LNCaP clone FGC (cell line): Measurements from ENCODE around the gene CXCR4.

ENCODE experiments used
- DNase-seq: peaks from one replicate; pipeline ENCODE4 v3.0.0-alpha.2; 2011; ENCODE audit warnings: low read depth
- H3K4me3 ChIP-seq: 2 replicates; pipeline ENCODE4 v1.5.1; 2011; ENCODE audit warnings: mild to moderate bottlenecking, low read depth, low read length, control low read depth
- CTCF ChIP-seq: IDR thresholded peaks from 2 replicates; pipeline ENCODE4 v1.5.1; 2012; ENCODE audit warnings: mild to moderate bottlenecking; ENCODE audit not compliant: control insufficient read depth, insufficient read depth; ENCODE audit errors: extremely low read depth

Gene CXCR4

GRCh38 chr2:136117909-136118818 lies at the start of gene CXCR4:
TSS of gene CXCR4 (minus strand) at chr2:136118149. CDS start at chr2:136118060, 89 bp downstream.
- TF ChIP-seq CTCF = no peak
- H3K4me3 ChIP-seq = peak within 1 kb of the TSS; percentile 49
- no peak for DNase-seq

- DNase-seq = no peak
- no peak overlapping the region for H3K4me3 ChIP-seq
- no peak for TF ChIP-seq CTCF
Observed at GRCh38 chr2:136164280-136164776, 46.4 kb upstream of the CXCR4 start.

GRCh38 chr2:136162438-136162837 lies 44.5 kb upstream of the CXCR4 start:
- no peak overlapping the region for H3K4me3 ChIP-seq
- no peak for TF ChIP-seq CTCF
- no peak for DNase-seq

GRCh38 chr2:136156411-136156810 lies 38.5 kb upstream of the CXCR4 start:
- no peak for DNase-seq
- no peak for TF ChIP-seq CTCF
- no peak overlapping the region for H3K4me3 ChIP-seq

GRCh38 chr2:136154384-136154783 lies 36.4 kb upstream of the CXCR4 start:
- no peak overlapping the region for H3K4me3 ChIP-seq
- TF ChIP-seq CTCF = no peak
- DNase-seq = no peak

GRCh38 chr2:136151021-136151971 lies 33.3 kb upstream of the CXCR4 start:
- DNase-seq = no peak
- no peak for TF ChIP-seq CTCF
- H3K4me3 ChIP-seq = no peak overlapping the region
